UCSD-AML1 (cell line): ENCODE data around the gene DPP6.
A peak's percentile ranks its signal among the peaks of the same experiment; 100 is the strongest.
"Not testable (repeated sequence)": the region's sequence is repeated elsewhere in the genome, so short reads cannot be mapped to it uniquely, and the experiment has no call there.

Experiments used
- DNase-seq: peaks from one replicate; lab custom pipeline; 2025; ENCODE audit not compliant: unreplicated experiment; lab: John Stamatoyannopoulos, UW

Gene DPP6

GRCh38 chr7:154148791-154149516 lies 96.8 kb downstream of the DPP6 start:
- DNase-seq, result not testable (repeated sequence)

GRCh38 chr7:154150656-154151055 lies 98.5 kb downstream of the DPP6 start:
- DNase-seq, result not testable (repeated sequence)

- DNase-seq, result not testable (repeated sequence)
These were observed 99.1 kb downstream of the DPP6 start for GRCh38 chr7:154151306-154151705.

GRCh38 chr7:154155928-154156327 lies 103.7 kb downstream of the DPP6 start:
- not testable (repeated sequence) for DNase-seq

- not testable (repeated sequence) for DNase-seq
These were observed 110.7 kb downstream of the DPP6 start for GRCh38 chr7:154162921-154163320.

GRCh38 chr7:154163642-154164041 lies 111.4 kb downstream of the DPP6 start:
- not testable (repeated sequence) for DNase-seq

- DNase-seq, result no peak
These were observed 114.9 kb downstream of the DPP6 start for GRCh38 chr7:154167051-154167450.

GRCh38 chr7:154167807-154168206 lies 115.6 kb downstream of the DPP6 start:
- DNase-seq, result no peak

GRCh38 chr7:154171422-154171821 lies 119.2 kb downstream of the DPP6 start:
- no peak for DNase-seq

GRCh38 chr7:154172236-154172635 lies 120.0 kb downstream of the DPP6 start:
- DNase-seq, result no peak

GRCh38 chr7:154177584-154177983 lies 125.4 kb downstream of the DPP6 start:
- DNase-seq, result no peak

- DNase-seq, result no peak
These were observed 126.7 kb downstream of the DPP6 start for GRCh38 chr7:154178895-154179294.

- DNase-seq, result peak; percentile 32
These were observed 131.3 kb downstream of the DPP6 start for GRCh38 chr7:154183482-154183881.

GRCh38 chr7:154183946-154184345 lies 131.7 kb downstream of the DPP6 start:
- DNase-seq, result no peak

- DNase-seq, result no peak
These were observed 134.6 kb downstream of the DPP6 start for GRCh38 chr7:154186811-154187210.

GRCh38 chr7:154188330-154188729 lies 136.1 kb downstream of the DPP6 start:
- DNase-seq, result no peak

- no peak for DNase-seq
These were observed 143.1 kb downstream of the DPP6 start for GRCh38 chr7:154195266-154195665.

- no peak for DNase-seq
These were observed 146.3 kb downstream of the DPP6 start for GRCh38 chr7:154198481-154198880.

GRCh38 chr7:154200241-154200640 lies 148.0 kb downstream of the DPP6 start:
- no peak for DNase-seq

GRCh38 chr7:154202002-154202401 lies 149.8 kb downstream of the DPP6 start:
- DNase-seq, result no peak

GRCh38 chr7:154204046-154204445 lies 151.8 kb downstream of the DPP6 start:
- no peak for DNase-seq

- DNase-seq, result no peak
These were observed 160.7 kb downstream of the DPP6 start for GRCh38 chr7:154212861-154213260.

- DNase-seq, result no peak
These were observed 165.6 kb downstream of the DPP6 start for GRCh38 chr7:154217688-154218340.
